Activated T-cell treated with anti-CD3 and anti-CD28 coated beads, Interleukin-2, amount 50 U/mL, for 72 hours (primary cell): ENCODE measurements around the gene STX2. TPM values are rescaled to one million over a fixed set of nuclear protein-coding genes. Genes with fewer than 3 reads are reported as not detected.
"Not testable (repeated sequence)": the region's sequence is repeated elsewhere in the genome, so short reads cannot be mapped to it uniquely, and the experiment has no call there.

ENCODE experiments used
- ATAC-seq, 2 donors: fragments of 150-1000 bp; cut with Tn5 transposase; replicated peaks in 1 of 2; 2 replicates each; pipeline ENCODE4 v1.10.0; 2021; ENCODE audit warnings: moderate library complexity in 2 of 2, mild to moderate bottlenecking in 1 of 2
- DNase-seq, 2 donors: peaks; one replicate each; pipeline ENCODE4 v3.0.0; 2021 to 2022; ENCODE audit warnings: mixed read lengths in 1 of 2
- H3K27ac Mint-ChIP-seq: one replicate; pipeline ENCODE4 v1.8.0; 2022; ENCODE audit warnings: mild to moderate bottlenecking, moderate library complexity, mixed read lengths
- H3K27me3 Mint-ChIP-seq: one replicate; pipeline ENCODE4 v1.8.0; 2022; ENCODE audit warnings: low read depth, mixed read lengths
- H3K36me3 Mint-ChIP-seq, 2 donors: one replicate each; pipeline ENCODE4 v1.8.0; 2022; ENCODE audit warnings: mixed read lengths in 2 of 2, mild to moderate bottlenecking in 1 of 2; ENCODE audit not compliant: insufficient read depth in 2 of 2
- H3K4me1 Mint-ChIP-seq: one replicate; pipeline ENCODE4 v1.8.0; 2022; ENCODE audit warnings: low read depth, mixed read lengths
- H3K4me3 Mint-ChIP-seq, 2 donors: one replicate each; pipeline ENCODE4 v1.8.0; 2022; ENCODE audit warnings: mild to moderate bottlenecking in 2 of 2, mixed read lengths in 2 of 2, moderate library complexity in 2 of 2
- H3K9me3 Mint-ChIP-seq, 2 donors: one replicate each; pipeline ENCODE4 v1.8.0; 2022; ENCODE audit warnings: mixed read lengths in 2 of 2
- total RNA-seq, 2 donors: library from RNA; stranded (reverse); gene quantifications; one replicate each; pipeline ENCODE4 v1.2.3, GENCODE V29; 2022

The STX2 gene
- total RNA-seq, 2 donors from 2014 or later: 11.9 to 13.2 TPM

GRCh38 chr12:130761537-130762318, 77.3 kb downstream of the STX2 start:
- peak; percentile 73 for DNase-seq
- Mint-ChIP-seq H3K4me3 (peak overlapping the region; percentile 45 to 76), H3K4me1 (no peaks in the 10 kb centered on the region), H3K27me3 (peaks cover 9% of the 10 kb centered on the region), H3K36me3 (no peaks in the 10 kb centered on the region), H3K9me3 (no peaks in the 10 kb centered on the region), H3K27ac (no peak overlapping the region)
- peak; percentile 59 to 76 for ATAC-seq

- peak overlapping the region; percentile 84 for H3K27ac Mint-ChIP-seq
- peaks cover 6% of the 10 kb centered on the region in 2 donors for H3K9me3 Mint-ChIP-seq
- peaks cover 5 to 9% of the 10 kb centered on the region in 2 donors for H3K36me3 Mint-ChIP-seq
- peak overlapping the region in 1 of 2 donors; percentile 16 for H3K4me3 Mint-ChIP-seq
- H3K4me1 Mint-ChIP-seq: peaks cover 10% of the 10 kb centered on the region
- DNase-seq (no peak), ATAC-seq (no peak)
- H3K27me3 Mint-ChIP-seq: peaks cover 7% of the 10 kb centered on the region
These were observed 84.7 kb downstream of the STX2 start for GRCh38 chr12:130754234-130754901.

GRCh38 chr12:130752692-130753230, 86.3 kb downstream of the STX2 start:
- H3K9me3 Mint-ChIP-seq: peaks cover 6% of the 10 kb centered on the region in 2 donors
- H3K4me1 Mint-ChIP-seq: peaks cover 17% of the 10 kb centered on the region
- H3K27ac Mint-ChIP-seq: no peak overlapping the region
- H3K4me3 Mint-ChIP-seq: no peak overlapping the region
- no peak for ATAC-seq
- peaks cover 5 to 9% of the 10 kb centered on the region in 2 donors for H3K36me3 Mint-ChIP-seq
- peaks cover 14% of the 10 kb centered on the region for H3K27me3 Mint-ChIP-seq
- no peak for DNase-seq

GRCh38 chr12:130752037-130752436, 87.0 kb downstream of the STX2 start:
- not testable (repeated sequence) for H3K36me3 Mint-ChIP-seq, DNase-seq, ATAC-seq, H3K4me3 Mint-ChIP-seq, H3K9me3 Mint-ChIP-seq, H3K27ac Mint-ChIP-seq
- H3K27me3 Mint-ChIP-seq: peaks cover 16% of the 10 kb centered on the region
- H3K4me1 Mint-ChIP-seq: peaks cover 18% of the 10 kb centered on the region

GRCh38 chr12:130748786-130749185, 90.3 kb downstream of the STX2 start:
- ATAC-seq (no peak), DNase-seq (no peak)
- H3K4me1 Mint-ChIP-seq: peaks cover 12% of the 10 kb centered on the region
- H3K36me3 Mint-ChIP-seq: no peaks in the 10 kb centered on the region
- H3K9me3 Mint-ChIP-seq: no peaks in the 10 kb centered on the region
- no peak overlapping the region for H3K4me3 Mint-ChIP-seq
- H3K27me3 Mint-ChIP-seq: peaks cover 26% of the 10 kb centered on the region
- H3K27ac Mint-ChIP-seq: no peak overlapping the region

- DNase-seq: peak; percentile 77 to 81
- no peak overlapping the region for H3K4me3 Mint-ChIP-seq
- H3K27ac Mint-ChIP-seq: no peak overlapping the region
- no peaks in the 10 kb centered on the region for H3K9me3 Mint-ChIP-seq
- H3K4me1 Mint-ChIP-seq: peaks cover 12% of the 10 kb centered on the region
- ATAC-seq: peak; percentile 70 to 88
- no peaks in the 10 kb centered on the region for H3K36me3 Mint-ChIP-seq
- peaks cover 26% of the 10 kb centered on the region for H3K27me3 Mint-ChIP-seq
These were observed 90.9 kb downstream of the STX2 start for GRCh38 chr12:130747867-130748740.

- H3K27ac Mint-ChIP-seq: no peak overlapping the region
- peaks cover 10% of the 10 kb centered on the region for H3K4me1 Mint-ChIP-seq
- DNase-seq: no peak
- H3K36me3 Mint-ChIP-seq: no peaks in the 10 kb centered on the region
- no peak for ATAC-seq
- H3K4me3 Mint-ChIP-seq: no peak overlapping the region
- H3K27me3 Mint-ChIP-seq: peaks cover 26% of the 10 kb centered on the region
- H3K9me3 Mint-ChIP-seq: no peaks in the 10 kb centered on the region
These were observed 92.5 kb downstream of the STX2 start for GRCh38 chr12:130746546-130746945.

- Mint-ChIP-seq H3K4me1 (peaks cover 8% of the 10 kb centered on the region), H3K27me3 (peaks cover 26% of the 10 kb centered on the region), H3K9me3 (peaks cover 0 to 1% of the 10 kb centered on the region in 2 donors), H3K4me3 (no peak overlapping the region), H3K27ac (no peak overlapping the region), H3K36me3 (no peaks in the 10 kb centered on the region)
- DNase-seq (no peak), ATAC-seq (no peak)
These were observed 93.1 kb downstream of the STX2 start for GRCh38 chr12:130745921-130746320.

GRCh38 chr12:130744274-130744673, 94.8 kb downstream of the STX2 start:
- H3K36me3 Mint-ChIP-seq: no peaks in the 10 kb centered on the region
- H3K27me3 Mint-ChIP-seq: peaks cover 27% of the 10 kb centered on the region
- peaks cover 0 to 1% of the 10 kb centered on the region in 2 donors for H3K9me3 Mint-ChIP-seq
- H3K27ac Mint-ChIP-seq: no peak overlapping the region
- no peak for ATAC-seq
- H3K4me3 Mint-ChIP-seq: no peak overlapping the region
- DNase-seq: no peak
- peaks cover 8% of the 10 kb centered on the region for H3K4me1 Mint-ChIP-seq

- Mint-ChIP-seq H3K9me3 (peaks cover 0 to 1% of the 10 kb centered on the region in 2 donors), H3K27ac (no peak overlapping the region), H3K36me3 (no peaks in the 10 kb centered on the region), H3K4me1 (peaks cover 8% of the 10 kb centered on the region), H3K4me3 (no peak overlapping the region), H3K27me3 (peaks cover 27% of the 10 kb centered on the region)
- DNase-seq: no peak
- no peak for ATAC-seq
These were observed 95.4 kb downstream of the STX2 start for GRCh38 chr12:130743606-130744005.

- DNase-seq (no peak), ATAC-seq (no peak)
- Mint-ChIP-seq H3K4me3 (no peak overlapping the region), H3K27ac (no peak overlapping the region), H3K27me3 (peaks cover 23% of the 10 kb centered on the region), H3K4me1 (peaks cover 6% of the 10 kb centered on the region), H3K9me3 (peaks cover 0 to 1% of the 10 kb centered on the region in 2 donors), H3K36me3 (no peaks in the 10 kb centered on the region)
These were observed 95.9 kb downstream of the STX2 start for GRCh38 chr12:130743176-130743575.

GRCh38 chr12:130742716-130743115, 96.3 kb downstream of the STX2 start:
- H3K27ac Mint-ChIP-seq: no peak overlapping the region
- DNase-seq: no peak
- no peak overlapping the region for H3K4me3 Mint-ChIP-seq
- ATAC-seq: no peak
- peaks cover 19% of the 10 kb centered on the region for H3K27me3 Mint-ChIP-seq
- H3K4me1 Mint-ChIP-seq: peaks cover 1% of the 10 kb centered on the region
- peaks cover 0 to 1% of the 10 kb centered on the region in 2 donors for H3K9me3 Mint-ChIP-seq
- H3K36me3 Mint-ChIP-seq: no peaks in the 10 kb centered on the region
